CD14-positive monocyte (primary cell): ENCODE data around the gene CENPK. TPM values are rescaled to one million over a fixed set of nuclear protein-coding genes. Genes with fewer than 3 reads are reported as not detected.

Experiments
- DNase-seq, 3 donors: peaks; one replicate each; pipeline ENCODE4 v3.0.0-alpha.2; 2011 to 2022
- H2AFZ ChIP-seq: 2 replicates; pipeline ENCODE4 v1.6.0; 2012; ENCODE audit warnings: mild to moderate bottlenecking, low read depth, low read length, inconsistent platforms; ENCODE audit not compliant: insufficient read depth, poor library complexity, severe bottlenecking
- H3K27ac ChIP-seq, 2 donors: 1 replicate in 1 of 2; 2 replicates in 1 of 2; pipeline ENCODE4 v1.5.1; 2012 to 2013; ENCODE audit warnings: low read length in 2 of 2, control low read depth in 1 of 2, inconsistent platforms in 1 of 2, low read depth in 1 of 2, mild to moderate bottlenecking in 1 of 2
- H3K27me3 ChIP-seq, 2 donors: one replicate each; pipeline versions ENCODE4 v1.6.0 to v1.6.1; 2011 to 2013; ENCODE audit warnings: low read length in 2 of 2; ENCODE audit not compliant: control insufficient read depth in 2 of 2, insufficient read depth in 2 of 2
- H3K36me3 ChIP-seq, 2 donors: replicated peaks in 1 of 2; 1 replicate in 1 of 2; 2 replicates in 1 of 2; pipeline versions ENCODE4 v1.5.1 to v1.6.1; 2012 to 2013; ENCODE audit warnings: low read length in 2 of 2, control low read depth in 1 of 2, inconsistent platforms in 1 of 2, mild to moderate bottlenecking in 1 of 2; ENCODE audit not compliant: insufficient read depth in 2 of 2, control insufficient read depth in 1 of 2
- H3K4me1 ChIP-seq, 2 donors: 1 replicate in 1 of 2; 2 replicates in 1 of 2; pipeline versions ENCODE4 v1.5.1 to v1.6.1; 2012 to 2013; ENCODE audit warnings: low read length in 2 of 2, control low read depth in 1 of 2, inconsistent platforms in 1 of 2, mild to moderate bottlenecking in 1 of 2, moderate library complexity in 1 of 2; ENCODE audit not compliant: insufficient read depth in 2 of 2, control insufficient read depth in 1 of 2
- H3K4me2 ChIP-seq: replicated peaks from 2 replicates; pipeline ENCODE3; 2012; ENCODE audit warnings: low read length, moderate library complexity, mild to moderate bottlenecking; ENCODE audit not compliant: poor library complexity, severe bottlenecking; ENCODE audit errors: extremely low read depth
- H3K4me3 ChIP-seq, 3 experiments: fragments of 200-600 bp in 1 of 3; sonication (generic) in 1 of 3; replicated peaks in 1 of 3; 1 replicate in 2 of 3; 2 replicates in 1 of 3; pipeline ENCODE4 v1.5.1; 2011 to 2013; ENCODE audit warnings: low read length in 3 of 3, mild to moderate bottlenecking in 3 of 3, control low read depth in 2 of 3, low read depth in 2 of 3, inconsistent platforms in 1 of 3, moderate library complexity in 1 of 3
- H3K79me2 ChIP-seq: 2 replicates; pipeline ENCODE4 v1.6.0; 2012; ENCODE audit warnings: mild to moderate bottlenecking, control low read depth, inconsistent platforms, low read length, moderate library complexity; ENCODE audit not compliant: insufficient read depth
- H3K9ac ChIP-seq: 2 replicates; pipeline ENCODE4 v1.6.0; 2017; ENCODE audit warnings: low read length, mild to moderate bottlenecking; ENCODE audit not compliant: insufficient read depth, poor library complexity, severe bottlenecking
- H3K9me3 ChIP-seq, 2 donors: replicated peaks in 1 of 2; 1 replicate in 1 of 2; 2 replicates in 1 of 2; pipeline versions ENCODE4 v1.5.1 to v1.6.1; 2012 to 2013; ENCODE audit warnings: low read length in 2 of 2, control low read depth in 1 of 2; ENCODE audit not compliant: control insufficient read depth in 1 of 2, insufficient read depth in 1 of 2
- H4K20me1 ChIP-seq: 2 replicates; pipeline ENCODE4 v1.6.0; 2012; ENCODE audit warnings: mild to moderate bottlenecking, low read length, control low read depth, moderate library complexity; ENCODE audit not compliant: insufficient read depth
- H3K27ac Mint-ChIP-seq, 7 donors: one replicate each; pipeline ENCODE4 v1.8.0; 2020; ENCODE audit warnings: mild to moderate bottlenecking in 7 of 7, mixed read lengths in 7 of 7, moderate library complexity in 6 of 7, inconsistent platforms in 2 of 7
- H3K27me3 Mint-ChIP-seq, 3 donors: one replicate each; pipeline ENCODE4 v1.8.0; 2021 to 2022; ENCODE audit warnings: low read depth in 3 of 3, mild to moderate bottlenecking in 3 of 3, mixed read lengths in 3 of 3, moderate library complexity in 3 of 3, inconsistent platforms in 1 of 3
- H3K36me3 Mint-ChIP-seq, 2 donors: one replicate each; pipeline ENCODE4 v1.8.0; 2020; ENCODE audit warnings: mixed read lengths in 2 of 2, inconsistent platforms in 1 of 2, mild to moderate bottlenecking in 1 of 2
- H3K4me1 Mint-ChIP-seq: one replicate; pipeline ENCODE4 v1.8.0; 2020; ENCODE audit warnings: mild to moderate bottlenecking, mixed read lengths
- H3K4me3 Mint-ChIP-seq, 2 donors: one replicate each; pipeline ENCODE4 v1.8.0; 2020; ENCODE audit warnings: mild to moderate bottlenecking in 2 of 2, mixed read lengths in 2 of 2, moderate library complexity in 1 of 2
- H3K9me3 Mint-ChIP-seq, 7 donors: one replicate each; pipeline ENCODE4 v1.8.0; 2020 to 2022; ENCODE audit warnings: mixed read lengths in 7 of 7, mild to moderate bottlenecking in 6 of 7, moderate library complexity in 6 of 7, inconsistent platforms in 2 of 7
- WGBS: methylation state at CpG from one replicate; pipeline ENCODE4 v1.1.5; 2013; ENCODE audit warnings: missing lambda C conversion rate; ENCODE audit not compliant: insufficient coverage; 5-methylcytosine and 5-hydroxymethylcytosine counted together
- intact Hi-C, 2 donors: fragments of 100-400 bp; cut with micrococcal nuclease; formaldehyde crosslinking; loops; one replicate each; pipeline versions ENCODE4 v1.15.0 to v1.15.1; 2023
- polyA plus RNA-seq, 3 donors: library from polyadenylated mRNA; depleted of rRNA in 1 of 3; unstranded in 2 of 3; stranded (reverse) in 1 of 3; fragments of 300-500 nt in 2 of 3; fragments of >200 nt in 1 of 3; fragmentation: Illumina TruSeq in 2 of 3; gene quantifications; 1 replicate in 2 of 3; 2 replicates in 1 of 3; pipeline ENCODE4 v1.2.3, GENCODE V29; 2012 to 2021
- small RNA-seq: library from RNA; depleted of rRNA; stranded (forward); fragments of <200 nt; gene quantifications from one replicate; pipeline ENCODE3, GENCODE V24; 2012; ENCODE audit warnings: low read depth; ENCODE audit not compliant: insufficient read length
- TF ChIP-seq, protein P1 (sequence below): fragments of 200-600 bp; IDR thresholded peaks from one replicate; pipeline ENCODE4 v1.8.0; 2022; ENCODE audit warnings: antibody characterized with exemption, mild to moderate bottlenecking

Gene CENPK
- polyA plus RNA-seq, 3 donors = 0.27 to 1.8 (median 0.83) TPM

DNA sequence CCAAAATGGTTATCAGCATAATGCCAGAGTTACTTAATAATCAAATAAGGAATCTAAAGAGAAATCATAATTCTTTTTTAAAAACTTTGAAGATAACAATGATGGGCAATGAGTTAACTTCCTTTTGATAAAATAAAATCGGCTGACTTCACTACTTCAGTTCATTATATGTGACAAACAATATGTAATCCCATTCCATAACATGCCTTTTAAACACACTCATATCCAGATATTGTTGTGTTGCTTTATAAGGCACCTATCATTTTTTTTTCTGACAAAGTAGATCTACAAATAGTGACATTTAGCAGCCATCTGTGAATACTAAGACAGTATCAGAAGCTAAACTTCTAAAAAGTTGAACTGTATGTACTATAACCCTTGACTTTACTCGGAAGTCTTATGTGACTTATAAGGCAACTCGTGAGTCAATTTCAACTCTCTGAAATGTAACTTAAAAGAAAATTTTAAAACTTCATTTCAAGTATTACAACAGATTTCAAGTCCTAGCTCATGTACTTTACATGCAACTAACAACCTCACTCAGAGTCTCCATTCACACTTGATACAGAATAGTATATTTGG, 88.7 kb downstream of the CENPK start:
- Histone ChIP-seq H3K27ac (no peak overlapping the region), H4K20me1 (no peaks in the 10 kb centered on the region), H3K36me3 (no peaks in the 10 kb centered on the region), H3K79me2 (no peaks in the 10 kb centered on the region), H2AFZ (no peak overlapping the region), H3K4me1 (no peaks in the 10 kb centered on the region), H3K4me3 (no peak overlapping the region), H3K9ac (no peak overlapping the region), H3K27me3 (no peaks in the 10 kb centered on the region), H3K9me3 (no peaks in the 10 kb centered on the region), H3K4me2 (no peak overlapping the region)
- no peak for DNase-seq
- no CpG with 5 or more reads among the region's 3 CpGs for WGBS
- H3K27me3 Mint-ChIP-seq = peaks cover 2 to 3% (median 2%) of the 10 kb centered on the region in 3 donors
- H3K4me1 Mint-ChIP-seq = no peaks in the 10 kb centered on the region
- H3K9me3 Mint-ChIP-seq = no peaks in the 10 kb centered on the region
- intact Hi-C loops = no loop called here
- TF ChIP-seq, protein P1, sequence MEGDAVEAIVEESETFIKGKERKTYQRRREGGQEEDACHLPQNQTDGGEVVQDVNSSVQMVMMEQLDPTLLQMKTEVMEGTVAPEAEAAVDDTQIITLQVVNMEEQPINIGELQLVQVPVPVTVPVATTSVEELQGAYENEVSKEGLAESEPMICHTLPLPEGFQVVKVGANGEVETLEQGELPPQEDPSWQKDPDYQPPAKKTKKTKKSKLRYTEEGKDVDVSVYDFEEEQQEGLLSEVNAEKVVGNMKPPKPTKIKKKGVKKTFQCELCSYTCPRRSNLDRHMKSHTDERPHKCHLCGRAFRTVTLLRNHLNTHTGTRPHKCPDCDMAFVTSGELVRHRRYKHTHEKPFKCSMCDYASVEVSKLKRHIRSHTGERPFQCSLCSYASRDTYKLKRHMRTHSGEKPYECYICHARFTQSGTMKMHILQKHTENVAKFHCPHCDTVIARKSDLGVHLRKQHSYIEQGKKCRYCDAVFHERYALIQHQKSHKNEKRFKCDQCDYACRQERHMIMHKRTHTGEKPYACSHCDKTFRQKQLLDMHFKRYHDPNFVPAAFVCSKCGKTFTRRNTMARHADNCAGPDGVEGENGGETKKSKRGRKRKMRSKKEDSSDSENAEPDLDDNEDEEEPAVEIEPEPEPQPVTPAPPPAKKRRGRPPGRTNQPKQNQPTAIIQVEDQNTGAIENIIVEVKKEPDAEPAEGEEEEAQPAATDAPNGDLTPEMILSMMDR = no peak
- H3K4me3 Mint-ChIP-seq = no peak overlapping the region
- no peak overlapping the region for H3K27ac Mint-ChIP-seq
- H3K36me3 Mint-ChIP-seq = no peaks in the 10 kb centered on the region

DNA sequence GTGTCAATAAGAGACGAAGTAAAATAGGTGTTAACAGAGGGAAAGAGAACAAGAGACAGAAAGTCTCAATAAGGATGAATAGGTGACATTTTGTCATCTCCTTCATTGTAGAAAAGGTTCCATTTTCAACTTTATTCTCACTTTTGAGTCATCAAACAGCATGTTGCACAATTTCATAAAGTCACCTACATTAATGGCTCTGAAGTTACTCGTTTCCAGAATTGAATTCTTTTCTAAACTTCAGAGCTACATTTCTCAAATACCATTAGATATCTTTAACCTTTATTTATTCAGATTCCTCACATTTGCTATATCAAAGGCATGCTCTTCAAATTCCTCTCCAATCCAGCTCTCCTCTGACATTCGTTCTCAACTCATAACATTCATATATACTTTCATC, 94.3 kb downstream of the CENPK start:
- Mint-ChIP-seq H3K4me3 (no peak overlapping the region), H3K27me3 (peaks cover 0 to 2% (median 0%) of the 10 kb centered on the region in 3 donors), H3K4me1 (no peaks in the 10 kb centered on the region), H3K36me3 (no peaks in the 10 kb centered on the region), H3K9me3 (peaks cover 0 to 2% (median 0%) of the 10 kb centered on the region in 7 donors), H3K27ac (no peak overlapping the region)
- H2AFZ ChIP-seq = no peak overlapping the region
- no peak overlapping the region for H3K4me2 ChIP-seq
- H3K27me3 ChIP-seq = no peaks in the 10 kb centered on the region
- H3K9me3 ChIP-seq = no peaks in the 10 kb centered on the region
- 100% methylated on average over 2 of the region's 3 CpGs for WGBS
- H3K4me3 ChIP-seq = no peak overlapping the region
- H3K27ac ChIP-seq = no peak overlapping the region
- TF ChIP-seq, protein P1 = no peak
- no peak for DNase-seq
- no peak overlapping the region for H3K9ac ChIP-seq
- H3K79me2 ChIP-seq = no peaks in the 10 kb centered on the region
- intact Hi-C loops = no loop called here
- H3K36me3 ChIP-seq = no peaks in the 10 kb centered on the region
- H3K4me1 ChIP-seq = no peaks in the 10 kb centered on the region
- no peaks in the 10 kb centered on the region for H4K20me1 ChIP-seq

Small RNAs within 50 kb of the gene (small RNA-seq; reads per million reads assigned to genes)
- gene RNU6-540P = not detected

Other genes with a start within 250 kb of the CENPK start
- gene ADAMTS6, start 81.2 kb downstream of the CENPK start, polyA plus RNA-seq = under 1 TPM in 1 of 3 donors, not detected in 2; 0.01 TPM
- 10 to 100 TPM in 2 of 3 donors, 1 to 10 TPM in 1; 7.7 to 23.9 (median 12.3) TPM for gene PPWD1, start 128 bp upstream of the CENPK start, polyA plus RNA-seq
- 1 to 10 TPM; 3.2 to 5.6 (median 3.3) TPM for gene TRIM23, start 61.2 kb upstream of the CENPK start, polyA plus RNA-seq
- gene SHLD3, start 61.9 kb upstream of the CENPK start, polyA plus RNA-seq = 1 to 10 TPM; 2.0 to 4.9 (median 2.6) TPM
- 10 to 100 TPM; 12.0 to 17.3 (median 14.9) TPM for gene TRAPPC13, start 61.9 kb upstream of the CENPK start, polyA plus RNA-seq
- 10 to 100 TPM in 1 of 3 donors, 1 to 10 TPM in 2; 7.4 to 16.5 (median 7.6) TPM for gene SGTB, start 158.9 kb upstream of the CENPK start, polyA plus RNA-seq
- gene NLN, start 159.0 kb upstream of the CENPK start, polyA plus RNA-seq = 10 to 100 TPM in 2 of 3 donors, 1 to 10 TPM in 1; 8.7 to 39.2 (median 17.7) TPM